HG03575 (cell line): ENCODE results near the gene NFE2L1.
"Not testable (repeated sequence)": the region's sequence is repeated elsewhere in the genome, so short reads cannot be mapped to it uniquely, and the experiment has no call there.

Experiments used
- ATAC-seq: cut with Tn5 transposase; IDR thresholded peaks from one replicate; pipeline ENCODE4 v1.9.1; 2021; ENCODE audit not compliant: unreplicated experiment, insufficient number of reproducible peaks, low FRiP score; ENCODE audit errors: extremely low read depth

NFE2L1 gene

DNA sequence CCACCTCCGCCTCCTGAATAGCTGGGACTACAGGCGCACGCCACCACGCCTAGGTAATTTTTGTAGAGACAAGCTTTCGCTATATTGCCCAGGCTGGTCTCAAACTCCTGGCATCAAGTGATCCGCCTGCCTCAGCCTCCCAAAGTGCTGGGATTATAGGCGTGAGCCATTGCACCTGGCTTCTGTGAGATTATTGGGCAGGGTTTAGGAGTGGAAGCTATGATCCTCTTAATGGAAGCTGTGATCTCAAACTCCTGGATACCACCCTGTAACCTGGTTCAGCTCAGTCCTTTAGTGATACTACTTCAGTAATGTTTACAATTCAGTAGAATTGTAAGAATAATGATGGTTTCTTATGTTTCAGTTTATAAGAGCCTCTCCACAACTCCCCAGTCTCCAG lies 14.1 kb downstream of the NFE2L1 start:
- ATAC-seq: no peak

GRCh38 chr17:48064638-48065037 lies 16.5 kb downstream of the NFE2L1 start:
- no peak for ATAC-seq

DNA sequence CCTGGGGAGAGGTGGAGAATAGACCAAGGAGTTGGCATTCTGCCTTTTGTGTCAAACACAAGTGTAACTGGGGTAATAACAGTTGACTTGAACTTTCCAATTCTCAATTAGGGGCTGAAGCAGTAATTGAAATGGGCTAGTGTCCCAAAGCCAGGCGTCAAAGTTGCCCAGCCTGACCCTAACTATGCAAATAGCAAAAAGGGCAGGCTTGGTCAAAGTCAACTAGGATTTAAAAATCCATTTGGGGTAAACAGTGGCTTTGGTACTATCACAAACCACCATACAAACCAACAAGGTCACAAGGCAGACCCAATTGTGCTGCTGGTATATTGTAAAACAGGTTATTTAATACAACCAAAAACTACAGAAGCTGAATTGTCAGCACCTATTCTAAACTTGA lies 18.0 kb downstream of the NFE2L1 start:
- no peak for ATAC-seq

- ATAC-seq: no peak
Measured at GRCh38 chr17:48066656-48067055, 18.5 kb downstream of the NFE2L1 start.

DNA sequence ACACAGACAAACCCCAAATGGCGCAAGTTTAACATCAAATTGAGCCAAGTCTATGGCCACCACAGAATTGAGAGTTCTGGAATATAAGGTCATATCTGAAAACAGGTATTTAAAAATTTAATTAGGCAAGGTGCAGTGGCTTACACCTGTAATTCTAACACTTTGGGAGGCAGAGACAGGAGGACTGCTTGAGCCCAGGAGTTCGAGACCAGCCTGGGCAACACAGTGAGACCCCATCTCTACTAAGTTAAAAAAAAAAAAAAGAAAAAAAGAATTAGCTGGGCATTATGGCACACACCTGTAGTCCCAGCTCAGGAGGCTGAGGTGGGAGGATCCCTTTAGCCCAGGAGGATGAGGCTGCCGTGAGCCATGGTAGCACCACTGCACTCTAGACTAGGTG lies 19.1 kb downstream of the NFE2L1 start:
- ATAC-seq: no peak

DNA sequence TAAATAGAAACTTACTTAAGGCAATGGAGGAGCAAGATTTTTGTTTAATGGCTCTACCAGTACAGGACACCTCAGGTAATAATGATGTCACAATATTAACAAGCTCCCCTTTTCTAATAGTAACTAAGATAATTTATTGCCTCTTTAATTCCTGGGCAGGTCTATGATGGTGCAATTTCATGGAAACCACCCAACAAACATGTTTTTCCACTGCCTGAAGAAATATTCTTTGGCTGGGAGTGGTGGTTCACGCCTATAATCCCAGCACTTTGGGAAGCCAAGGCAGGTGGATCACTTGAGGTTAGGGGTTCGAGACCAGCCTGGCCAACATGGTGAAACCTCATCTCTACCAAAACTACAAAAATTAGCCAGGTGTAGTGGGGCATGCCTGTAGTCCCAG lies 19.6 kb downstream of the NFE2L1 start:
- ATAC-seq: not testable (repeated sequence)

DNA sequence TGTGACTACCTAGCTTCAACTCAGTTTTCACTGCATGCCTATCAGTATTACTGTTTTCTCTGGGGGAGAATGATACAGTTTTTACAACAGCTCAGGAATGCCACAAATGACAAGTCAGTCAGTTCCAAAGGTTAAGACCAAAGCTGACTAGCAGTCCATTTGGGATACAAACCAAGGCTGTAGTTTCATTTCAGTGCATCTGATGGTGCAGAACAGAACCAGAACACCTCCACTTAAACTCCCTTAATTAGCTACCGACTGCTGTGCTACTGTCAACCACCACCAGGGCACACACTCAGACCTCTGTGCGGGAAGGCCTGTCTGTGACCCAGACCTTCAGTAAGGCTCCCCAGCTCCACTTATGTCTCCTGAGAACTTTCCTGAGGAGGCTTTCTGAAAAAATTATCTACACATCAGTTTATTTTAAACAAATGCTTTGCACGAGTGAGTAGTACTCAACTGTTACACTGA lies 20.4 kb downstream of the NFE2L1 start:
- ATAC-seq: no peak

DNA sequence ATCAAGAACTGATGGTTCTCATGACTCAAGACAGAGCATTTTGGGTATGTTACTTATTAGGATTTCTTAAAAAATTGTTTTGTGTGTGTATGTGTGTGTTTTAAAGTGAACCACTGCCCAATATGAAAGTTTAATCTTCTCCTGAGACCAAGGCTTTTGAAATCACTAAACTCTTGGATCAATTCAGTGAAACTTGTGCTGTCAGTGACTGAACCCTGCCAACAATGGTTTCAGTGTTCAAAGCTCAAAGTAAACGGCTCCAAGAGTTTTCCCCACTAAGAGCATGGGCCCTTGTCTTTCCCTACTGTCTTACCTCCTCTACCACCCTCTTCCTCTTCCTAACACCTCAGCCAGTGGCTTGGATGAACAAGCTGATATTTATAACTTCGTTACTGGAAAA lies 22.0 kb downstream of the NFE2L1 start:
- ATAC-seq: no peak

DNA sequence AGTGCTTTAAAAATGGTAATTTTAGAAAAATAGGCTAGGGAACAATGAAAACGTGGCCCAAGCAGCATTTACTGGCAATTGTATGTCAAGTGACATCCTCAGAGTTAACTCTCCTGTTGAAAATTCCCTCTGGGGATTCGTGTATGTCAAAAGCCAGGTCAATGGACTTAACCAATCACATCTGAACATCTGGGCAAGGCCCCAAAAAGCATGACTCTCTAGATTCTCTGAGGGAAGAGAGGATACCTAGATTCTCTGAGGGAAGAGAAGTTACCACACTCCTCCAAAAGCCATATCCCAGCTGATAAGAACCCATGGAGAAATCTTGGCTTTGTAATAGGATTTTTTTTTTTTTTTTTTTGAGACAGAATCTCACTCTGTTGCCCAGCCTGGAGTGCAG lies 23.5 kb downstream of the NFE2L1 start:
- no peak for ATAC-seq

DNA sequence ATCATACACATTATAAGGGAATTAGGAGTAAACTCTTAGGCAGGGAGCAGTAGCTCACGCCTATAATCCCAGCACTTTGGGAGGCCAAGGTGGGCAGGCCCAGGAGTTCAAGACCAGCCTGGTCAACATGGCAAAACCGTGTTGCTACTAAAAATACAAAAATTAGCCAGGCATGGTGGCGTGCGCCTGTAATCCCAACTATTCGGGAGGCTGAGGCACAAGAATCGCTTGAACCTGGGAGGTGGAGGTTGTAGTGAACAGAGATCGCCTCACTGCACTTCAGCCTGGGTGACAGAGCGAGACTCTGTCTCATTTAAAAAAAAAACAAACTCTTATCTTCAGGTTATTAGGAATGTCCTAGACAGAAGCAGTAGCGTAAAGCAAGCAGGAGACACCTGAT lies 24.7 kb downstream of the NFE2L1 start:
- not testable (repeated sequence) for ATAC-seq

GRCh38 chr17:48073566-48074094 lies 25.5 kb downstream of the NFE2L1 start:
- ATAC-seq: not testable (repeated sequence)

DNA sequence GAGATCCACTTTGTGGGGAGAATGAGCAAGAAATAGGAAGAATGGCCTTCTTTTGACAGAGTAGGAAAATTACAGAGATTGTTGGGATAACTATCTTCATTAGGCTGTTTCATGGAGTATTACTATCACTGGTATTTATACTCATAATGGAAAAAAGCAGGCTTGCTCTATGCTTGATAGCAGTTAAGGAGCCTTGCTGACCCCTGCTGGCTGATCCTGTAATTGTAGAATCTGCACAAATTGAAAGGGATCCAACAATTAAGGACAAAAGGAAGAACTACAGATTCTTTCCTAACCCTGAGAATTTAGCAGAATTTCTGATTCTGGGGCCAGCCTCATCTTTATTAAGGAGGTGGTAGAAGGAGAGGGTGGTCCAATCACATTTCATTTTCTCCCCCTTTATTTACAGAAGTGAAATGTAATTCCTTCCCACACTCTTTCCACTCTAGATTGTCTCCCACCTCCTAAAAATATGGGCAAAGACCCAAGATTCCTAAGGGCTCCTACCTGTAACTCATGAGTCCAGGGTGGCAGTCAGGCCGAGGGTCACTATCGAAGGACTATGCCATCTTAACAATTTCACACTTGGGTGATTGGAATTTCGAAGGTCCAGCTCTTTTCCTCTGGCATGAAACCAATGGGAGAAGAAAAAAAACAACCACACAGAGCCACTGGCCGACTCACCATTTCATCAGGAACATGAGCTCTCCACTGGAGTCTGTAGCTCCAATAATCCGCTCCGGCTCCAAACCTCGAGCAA lies 26.3 kb downstream of the NFE2L1 start:
- no peak for ATAC-seq

- not testable (repeated sequence) for ATAC-seq
Measured at GRCh38 chr17:48077152-48077551, 29.0 kb downstream of the NFE2L1 start.

GRCh38 chr17:48081858-48082257 lies 33.7 kb downstream of the NFE2L1 start:
- ATAC-seq: no peak

DNA sequence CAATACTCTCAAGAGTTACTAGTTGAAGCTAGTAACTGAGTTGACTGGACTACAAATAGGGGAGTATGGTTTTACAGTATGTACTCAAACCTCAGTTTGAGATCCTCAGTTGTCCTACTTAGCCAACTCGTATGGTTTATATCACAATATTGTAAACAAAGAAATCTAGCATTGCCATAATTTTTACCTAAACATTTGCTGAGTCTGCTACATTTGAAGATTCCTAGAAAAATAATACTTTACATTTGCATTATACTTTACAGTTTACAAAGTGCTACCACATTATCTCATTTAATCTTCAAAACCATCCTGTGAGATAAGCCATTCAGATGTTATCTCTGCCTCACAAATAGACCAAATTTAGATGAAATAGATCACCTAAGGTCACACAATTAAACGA lies 36.8 kb downstream of the NFE2L1 start:
- ATAC-seq: no peak

DNA sequence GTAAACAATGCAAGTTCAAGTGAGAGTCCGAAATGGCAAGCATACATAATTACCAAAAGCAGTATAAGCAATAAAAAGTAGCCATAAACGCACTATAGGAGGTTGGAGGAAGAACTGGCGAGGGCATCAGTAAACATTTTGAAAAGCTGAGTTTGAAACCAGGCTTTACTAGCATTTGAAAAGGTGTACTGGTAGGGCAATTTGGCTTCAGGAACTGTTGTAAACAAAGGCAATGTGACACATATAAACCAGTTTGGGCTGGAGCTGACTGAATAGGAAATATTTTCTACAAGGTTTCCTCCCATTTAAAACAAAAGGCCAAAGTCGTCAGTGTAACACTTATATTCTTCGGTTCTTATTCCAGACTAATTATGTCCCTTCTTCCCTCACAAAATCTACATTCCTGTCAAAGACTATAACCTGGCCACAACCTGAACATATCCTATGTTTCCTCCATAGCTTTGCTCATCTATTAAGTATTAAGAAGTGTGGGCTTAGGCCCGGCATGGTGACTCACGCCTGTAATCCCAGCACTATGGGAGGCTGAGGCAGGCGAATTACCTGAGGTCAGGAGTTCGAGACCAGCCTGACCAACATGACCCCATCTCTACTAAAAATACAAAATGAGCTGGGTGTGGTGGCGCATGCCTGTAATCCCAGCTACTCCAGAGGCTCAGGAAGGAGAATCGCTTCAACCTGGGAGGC lies 45.3 kb downstream of the NFE2L1 start:
- ATAC-seq: no peak

- no peak for ATAC-seq
Measured at GRCh38 chr17:48095611-48096010, 47.5 kb downstream of the NFE2L1 start.

DNA sequence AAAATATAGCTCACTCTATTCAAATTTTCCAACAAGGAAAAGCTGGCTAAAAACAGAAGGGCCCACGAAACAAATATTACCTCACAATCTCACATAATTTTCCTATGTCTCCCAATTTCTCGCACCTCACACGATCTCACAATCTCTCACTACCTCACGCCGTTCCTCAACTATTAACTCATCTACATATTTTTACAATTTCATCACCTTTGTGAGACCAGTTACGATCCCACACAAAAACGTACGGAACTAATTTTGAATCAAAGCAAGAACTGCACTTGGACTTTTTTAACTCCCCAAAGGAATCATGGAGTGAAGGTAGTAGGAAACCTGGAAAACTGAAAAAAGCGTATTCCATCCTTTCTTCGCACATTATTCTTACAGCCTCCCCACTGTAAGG lies 52.0 kb downstream of the NFE2L1 start:
- ATAC-seq: no peak

GRCh38 chr17:48100591-48101011 lies 52.4 kb downstream of the NFE2L1 start:
- no peak for ATAC-seq

- no peak for ATAC-seq
Measured at GRCh38 chr17:48101012-48101720, 53.0 kb downstream of the NFE2L1 start, which contains the start of gene CBX1. CBX1 (minus strand) TSS chr17:48101478; CDS start chr17:48077004, 24,474 bp downstream.
